Measurements from ENCODE around the gene RBM47.
A peak's percentile ranks its signal among the peaks of the same experiment; 100 is the strongest.

Gene RBM47

DNA sequence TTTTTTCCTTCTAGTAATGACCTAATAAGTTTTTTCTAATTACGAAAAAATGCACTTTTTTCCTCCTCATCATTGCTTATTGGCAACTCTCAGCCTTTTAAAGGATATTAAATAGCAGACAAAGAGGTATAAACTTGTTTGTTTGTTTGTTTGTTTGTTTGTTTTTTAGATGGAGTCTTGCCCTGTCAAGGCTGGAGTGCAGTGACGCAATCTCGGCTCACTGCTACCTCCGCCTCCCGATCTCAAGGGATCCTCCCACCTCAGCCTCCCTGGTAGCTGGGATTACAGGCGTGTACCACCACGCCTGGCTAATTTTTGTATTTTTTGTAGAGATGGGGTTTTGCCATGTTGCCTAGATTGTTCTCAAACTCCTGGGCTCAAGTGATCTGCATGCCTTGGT, 6.0 kb downstream of the RBM47 start:
- no peak for DNase-seq

GRCh38 chr4:40622913-40623312, 6.8 kb downstream of the RBM47 start:
- DNase-seq: no peak

- DNase-seq: peak in 1 of 2 donors; percentile 22
Measured at GRCh38 chr4:40621592-40622512, 7.8 kb downstream of the RBM47 start.

- no peak for DNase-seq
Measured at GRCh38 chr4:40621229-40621591, 8.5 kb downstream of the RBM47 start.

- no peak for DNase-seq
Measured at GRCh38 chr4:40619600-40619999, 10.1 kb downstream of the RBM47 start.

- DNase-seq: no peak
Measured at GRCh38 chr4:40617872-40618271, 11.8 kb downstream of the RBM47 start.

GRCh38 chr4:40614031-40614430, 15.6 kb downstream of the RBM47 start:
- no peak for DNase-seq

- DNase-seq: no peak
Measured at GRCh38 chr4:40613456-40613855, 16.2 kb downstream of the RBM47 start.

- no peak for DNase-seq
Measured at GRCh38 chr4:40612831-40613230, 16.8 kb downstream of the RBM47 start.

- DNase-seq: no peak
Measured at GRCh38 chr4:40612283-40612682, 17.4 kb downstream of the RBM47 start.

DNA sequence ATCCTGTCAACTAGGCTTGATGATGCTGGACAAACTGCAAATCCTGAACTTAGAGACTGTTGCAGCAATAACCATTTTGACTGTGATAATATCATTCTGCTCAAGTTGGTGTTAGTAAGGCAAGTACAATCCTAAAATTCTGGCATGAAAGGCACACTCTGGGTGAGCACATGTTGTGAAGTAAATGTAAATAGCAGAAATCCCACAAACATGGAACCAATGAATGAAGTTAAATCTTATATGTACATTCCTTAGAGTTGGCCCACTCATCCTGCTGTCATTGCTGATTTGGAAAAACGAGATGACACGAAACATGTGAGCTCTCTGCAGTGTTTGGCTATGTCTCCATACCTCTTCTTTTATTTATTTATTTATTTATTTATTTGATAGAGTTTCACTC, 21.0 kb downstream of the RBM47 start:
- DNase-seq: no peak

GRCh38 chr4:40607221-40607620, 22.4 kb downstream of the RBM47 start:
- no peak for DNase-seq

- no peak for DNase-seq
Measured at GRCh38 chr4:40606239-40606767, 23.4 kb downstream of the RBM47 start.

DNA sequence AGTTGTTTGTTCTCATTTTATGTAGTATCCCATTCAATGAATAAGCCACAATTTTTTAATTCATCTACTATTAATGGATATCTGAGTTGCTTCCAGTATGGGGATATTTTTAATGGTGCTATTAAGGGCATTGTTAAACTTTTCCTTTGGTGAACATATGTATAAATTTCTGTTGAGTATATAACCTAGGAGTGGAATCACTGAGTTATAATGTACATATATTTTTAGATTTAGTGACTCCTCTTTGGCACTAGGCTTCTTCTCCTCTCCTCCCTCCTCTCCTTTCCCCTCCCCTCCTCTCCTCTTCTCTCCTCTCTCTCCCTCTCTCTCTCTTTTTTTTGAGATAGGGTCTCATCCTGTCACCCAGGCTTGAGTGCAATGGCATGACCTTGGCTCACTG, 26.4 kb downstream of the RBM47 start:
- DNase-seq: no peak

- no peak for DNase-seq
Measured at GRCh38 chr4:40601641-40602040, 28.0 kb downstream of the RBM47 start.

DNA sequence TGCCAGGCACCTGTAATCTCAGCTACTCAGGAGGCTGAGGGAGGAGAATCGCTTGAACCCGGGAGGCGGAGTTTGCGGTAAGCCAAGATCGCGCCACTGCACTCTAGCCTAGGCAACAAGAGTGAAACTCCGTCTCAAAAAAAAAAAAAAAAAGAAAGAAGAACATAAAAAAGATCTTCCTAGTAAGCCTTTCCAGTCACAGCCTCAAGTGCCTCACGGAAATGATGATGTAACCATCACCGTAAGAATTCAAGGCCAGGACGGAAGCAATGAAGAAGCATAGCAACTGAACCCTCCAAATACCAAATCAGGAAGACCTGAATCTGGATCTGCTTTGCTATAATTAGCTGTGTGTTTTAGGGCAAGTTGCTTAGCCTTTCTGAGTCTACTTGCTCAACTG, 28.8 kb downstream of the RBM47 start:
- DNase-seq: no peak

DNA sequence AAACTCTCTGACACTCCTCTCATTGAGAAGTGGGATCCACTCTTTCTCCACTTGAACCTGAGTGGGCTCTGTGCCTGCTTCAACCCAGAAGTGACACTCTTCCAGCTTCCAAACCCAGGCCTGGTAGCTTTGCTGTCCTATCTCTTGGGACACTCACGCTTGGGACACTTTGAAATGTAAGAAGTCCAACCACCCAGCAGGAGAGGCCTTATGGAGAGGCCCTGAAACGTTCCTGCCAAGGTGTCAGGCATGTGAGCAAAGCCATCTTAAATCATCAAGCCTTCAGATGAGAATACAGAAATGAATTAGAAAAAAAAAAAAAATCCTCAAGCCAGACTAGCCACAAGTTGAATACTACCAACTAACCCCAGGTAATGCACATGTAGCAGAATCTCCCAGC, 30.2 kb downstream of the RBM47 start:
- no peak for DNase-seq

- DNase-seq: no peak
Measured at GRCh38 chr4:40596522-40596921, 33.1 kb downstream of the RBM47 start.

- DNase-seq: no peak
Measured at GRCh38 chr4:40595981-40596380, 33.7 kb downstream of the RBM47 start.

DNA sequence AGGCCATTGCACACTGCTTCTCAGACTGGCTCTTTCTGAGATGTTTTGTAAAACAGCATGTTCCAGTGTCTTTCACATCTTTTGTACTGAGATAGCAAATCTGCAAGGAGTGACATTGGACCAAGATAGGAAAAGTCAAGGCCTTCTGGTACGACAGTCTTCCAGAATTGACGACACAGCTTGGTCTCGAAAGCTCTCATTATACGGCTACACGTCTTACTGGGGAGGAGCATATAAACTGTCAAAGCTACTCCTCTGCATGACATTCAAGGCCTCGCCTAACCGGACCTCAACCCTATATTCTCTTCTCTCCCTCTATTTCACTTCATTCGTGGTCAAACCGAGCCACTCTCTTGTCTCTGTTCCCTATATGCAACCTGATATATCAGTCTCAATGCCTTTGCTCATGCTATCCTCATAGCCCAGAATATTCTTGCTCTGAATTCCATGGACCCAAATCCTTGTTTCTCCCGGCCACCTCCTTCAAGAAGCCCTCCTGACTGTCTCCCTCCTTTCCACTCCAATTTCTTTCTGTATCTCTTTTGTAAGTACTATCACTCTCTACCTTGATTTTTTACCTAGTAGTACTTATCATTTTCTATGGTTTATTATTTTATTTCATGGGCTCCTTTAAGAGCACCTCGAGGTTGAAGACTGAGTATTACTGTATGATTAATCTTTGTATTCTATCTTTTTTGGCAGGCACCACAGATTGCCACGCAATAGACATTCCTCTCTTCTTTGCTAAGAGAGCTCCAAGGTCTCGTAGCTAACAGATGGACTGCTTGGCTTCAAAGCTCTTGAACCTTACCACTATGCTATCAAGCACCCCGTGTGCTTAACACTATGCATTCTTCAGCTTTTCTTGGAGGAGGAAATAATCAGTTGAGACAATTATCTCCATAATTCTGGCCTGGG, 35.1 kb downstream of the RBM47 start:
- DNase-seq: no peak

- DNase-seq: no peak
Measured at GRCh38 chr4:40592034-40592433, 37.6 kb downstream of the RBM47 start.

DNA sequence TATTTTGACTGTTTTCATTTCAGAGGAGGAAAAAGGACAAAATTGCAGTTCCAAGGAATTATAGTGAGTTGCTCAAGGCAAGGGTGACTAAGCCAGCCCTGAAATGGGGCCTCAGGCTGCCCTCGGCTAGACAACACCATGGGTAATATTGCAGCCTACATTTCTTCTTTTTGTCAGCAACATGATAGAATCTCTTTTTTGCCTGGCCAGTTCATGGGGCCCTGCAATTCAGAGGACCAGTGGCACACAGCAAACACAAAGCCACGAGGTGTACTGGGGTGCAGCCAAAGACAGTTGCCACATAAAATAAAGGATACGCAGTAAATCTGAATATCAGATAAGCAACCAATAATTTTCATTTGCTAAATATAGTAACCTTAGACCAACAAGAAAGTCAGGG, 41.8 kb downstream of the RBM47 start:
- DNase-seq: no peak

GRCh38 chr4:40587351-40587750, 42.3 kb downstream of the RBM47 start:
- DNase-seq: no peak

DNA sequence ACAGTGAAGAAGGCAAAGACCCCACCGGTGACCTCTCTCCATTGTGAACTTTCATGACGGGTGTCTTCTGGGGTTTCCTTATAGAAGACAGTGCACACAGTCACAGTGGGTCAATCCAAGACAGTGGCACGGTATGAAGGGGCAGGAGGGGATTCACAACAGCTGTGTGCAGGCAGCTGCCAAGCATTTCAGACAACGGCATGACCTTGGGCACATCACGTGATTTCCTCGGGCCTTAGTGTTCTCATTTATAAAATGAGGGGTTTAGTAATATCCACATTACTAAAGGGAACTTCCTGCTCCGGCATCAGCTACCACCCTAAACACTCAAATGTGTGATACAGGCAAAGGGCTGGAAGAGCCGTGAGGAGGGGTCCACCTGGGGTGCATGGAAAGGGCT, 42.9 kb downstream of the RBM47 start:
- no peak for DNase-seq

All from stimulated activated CD4-positive, alpha-beta T cell treated with anti-CD3 and anti-CD28 coated beads, Interleukin-2, amount 100 ng/mL, for 24 hours (primary cell).